GM21528 (cell line): Measurements from ENCODE around the gene TM2D1.
"Not testable (repeated sequence)": the region's sequence is repeated elsewhere in the genome, so short reads cannot be mapped to it uniquely, and the experiment has no call there.

Experiments
- ATAC-seq: cut with Tn5 transposase; IDR thresholded peaks from one replicate; pipeline ENCODE4 v1.9.1; 2021; ENCODE audit warnings: mild to moderate bottlenecking, moderate library complexity; ENCODE audit not compliant: unreplicated experiment, low FRiP score

TM2D1 gene

DNA sequence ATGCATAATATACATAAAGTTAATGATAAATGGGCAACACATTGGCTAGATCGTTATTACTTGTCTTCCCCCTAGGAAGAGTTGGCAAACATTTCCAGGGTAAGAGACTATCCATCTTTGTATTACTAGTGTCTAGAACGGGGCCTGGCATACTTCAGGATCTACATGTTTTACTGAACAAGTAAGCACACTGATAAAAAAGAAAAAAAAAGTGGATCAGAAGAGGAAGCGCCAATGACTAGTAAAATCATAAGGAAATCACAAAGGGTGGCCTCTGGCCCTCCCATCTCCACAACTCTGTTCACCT is 482 bp downstream of the TM2D1 start:
- ATAC-seq, result peak; percentile 7

DNA sequence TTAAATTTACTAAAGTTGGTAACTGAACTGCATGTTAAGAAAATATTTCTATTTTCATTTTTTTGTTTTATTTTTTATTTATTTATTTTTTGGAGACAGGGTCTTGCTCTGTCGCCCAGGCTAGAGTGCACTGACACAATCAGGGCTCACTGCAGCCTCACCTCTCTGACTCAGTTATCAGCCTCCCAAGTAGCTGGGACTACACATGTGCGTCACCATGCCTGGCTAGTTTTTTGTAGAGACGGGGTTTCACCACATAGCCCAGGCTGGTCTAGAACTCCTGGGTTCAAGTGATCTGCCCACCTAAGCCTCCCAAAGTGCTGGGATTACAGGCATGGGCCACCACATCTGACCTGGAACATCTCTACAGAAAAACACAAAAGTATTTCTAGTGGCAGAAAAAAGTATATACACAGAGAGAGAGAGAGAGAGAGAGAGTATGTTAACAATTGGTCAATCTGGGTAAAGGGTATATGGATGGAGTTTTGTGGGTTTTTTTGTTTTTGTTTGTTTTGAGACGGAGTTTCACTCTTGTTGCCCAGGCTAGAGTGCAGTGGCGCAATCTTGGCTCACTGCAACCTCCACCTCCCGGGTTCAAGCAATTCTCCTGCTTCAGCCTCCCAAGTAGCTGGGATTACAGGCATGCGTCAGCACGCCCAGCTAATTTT is 5.8 kb downstream of the TM2D1 start:
- ATAC-seq, result not testable (repeated sequence)

GRCh38 chr1:61711969-61712368 is 13.0 kb downstream of the TM2D1 start:
- ATAC-seq, result no peak

DNA sequence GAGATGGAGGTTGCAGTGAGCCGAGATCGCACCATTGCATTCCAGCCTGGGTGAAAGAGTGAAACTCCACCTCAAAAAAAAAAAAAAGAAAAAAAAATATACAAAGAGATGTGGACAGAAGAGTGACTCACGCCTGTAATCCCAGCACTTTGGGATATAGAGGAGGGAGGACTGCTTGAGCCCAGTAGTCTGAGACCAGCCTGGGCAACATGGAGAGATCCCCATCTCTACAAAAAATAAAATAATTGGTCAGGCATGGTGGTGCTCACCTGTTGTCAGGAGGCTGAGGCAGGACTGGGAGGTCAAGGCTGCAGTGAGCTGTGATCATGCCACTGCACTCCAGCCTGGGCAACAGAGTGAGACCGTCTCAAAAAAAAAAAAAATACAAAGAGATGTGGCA is 13.7 kb downstream of the TM2D1 start:
- not testable (repeated sequence) for ATAC-seq

DNA sequence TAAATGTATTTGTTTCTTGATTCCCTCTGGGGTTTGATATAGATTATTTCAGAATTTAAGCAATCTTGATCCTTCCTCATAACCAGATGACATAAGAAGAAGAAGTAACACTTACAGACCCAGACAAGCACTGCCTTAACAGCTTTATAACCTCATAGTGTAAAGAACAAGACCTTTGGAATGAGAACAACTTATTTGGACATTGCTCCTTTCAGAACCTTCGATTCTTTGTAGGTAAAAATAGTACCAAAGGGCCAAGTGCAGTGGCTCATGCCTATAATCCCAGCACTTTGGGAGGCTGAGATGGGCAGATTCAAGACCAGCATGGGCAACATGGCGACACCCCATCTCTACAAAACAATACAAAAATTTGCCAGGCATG is 15.0 kb downstream of the TM2D1 start:
- ATAC-seq, result no peak

- ATAC-seq, result no peak
These were observed 15.7 kb downstream of the TM2D1 start for GRCh38 chr1:61708953-61709907.

DNA sequence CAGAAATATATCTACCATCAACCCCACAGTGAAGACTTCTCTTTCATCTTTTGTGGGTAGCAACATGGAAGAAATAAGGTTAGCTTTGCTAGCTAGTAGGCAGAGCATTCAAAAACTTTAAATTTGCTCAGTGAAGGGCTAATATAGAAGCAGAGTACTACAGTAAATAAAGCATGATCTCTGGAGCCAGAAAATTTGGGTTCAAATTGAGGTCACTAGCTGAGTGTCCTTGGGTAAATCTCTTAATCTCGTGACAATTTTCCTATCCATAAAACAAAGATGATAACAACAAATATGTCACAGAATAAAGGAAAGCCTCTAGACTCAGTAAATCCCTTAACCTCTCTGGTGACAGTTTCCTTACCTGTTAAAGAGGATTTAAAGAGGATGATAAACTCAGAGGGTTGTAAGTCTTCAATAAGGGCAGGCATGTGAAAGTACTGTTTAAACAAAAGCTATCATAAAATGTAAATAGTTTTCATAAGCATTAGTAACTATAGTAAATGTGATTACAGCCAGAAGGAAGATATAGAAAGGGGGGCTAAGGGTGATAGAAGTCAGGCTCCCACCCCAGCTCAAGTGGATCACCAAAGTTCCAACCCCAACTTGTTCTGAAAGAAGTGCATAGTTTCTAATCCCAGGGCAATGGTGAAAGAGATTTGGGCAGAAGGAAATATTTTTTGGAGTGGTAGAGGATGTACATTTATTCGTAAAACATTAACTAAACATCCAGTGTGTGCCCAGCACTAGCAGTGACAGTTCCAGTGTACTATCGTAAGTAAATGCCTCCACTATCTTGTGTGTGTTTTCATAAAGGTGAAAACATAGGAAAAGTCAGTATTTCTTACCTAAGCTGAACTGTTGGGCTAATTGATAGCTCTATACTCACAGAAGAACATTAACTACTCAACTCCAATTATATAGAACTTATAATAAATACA is 24.8 kb downstream of the TM2D1 start:
- no peak for ATAC-seq

- ATAC-seq, result no peak
These were observed 32.7 kb downstream of the TM2D1 start for GRCh38 chr1:61692155-61692800.

DNA sequence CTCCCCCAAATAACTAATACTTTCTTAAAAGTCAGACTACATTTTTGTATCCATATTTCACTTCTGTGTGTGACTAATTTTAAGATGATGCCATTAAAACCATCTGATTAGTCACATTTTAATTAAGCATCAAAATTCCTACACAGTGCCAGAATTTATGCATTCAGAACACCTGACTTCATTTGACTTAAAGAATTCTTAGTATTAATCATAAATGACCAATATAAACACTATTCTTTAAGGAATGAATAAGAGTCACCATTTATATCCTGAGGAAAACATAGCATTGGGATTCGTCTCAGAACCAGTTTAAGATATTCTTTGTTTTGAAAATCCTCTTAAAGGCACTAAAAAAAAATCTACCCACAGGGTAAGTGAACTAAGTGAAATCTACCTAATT is 37.0 kb downstream of the TM2D1 start:
- no peak for ATAC-seq

GRCh38 chr1:61682891-61683290 is 42.0 kb downstream of the TM2D1 start:
- ATAC-seq, result no peak

- ATAC-seq, result no peak
These were observed 44.4 kb downstream of the TM2D1 start for GRCh38 chr1:61680500-61680899.

- ATAC-seq, result not testable (repeated sequence)
These were observed 48.1 kb downstream of the TM2D1 start for GRCh38 chr1:61676881-61677280.

DNA sequence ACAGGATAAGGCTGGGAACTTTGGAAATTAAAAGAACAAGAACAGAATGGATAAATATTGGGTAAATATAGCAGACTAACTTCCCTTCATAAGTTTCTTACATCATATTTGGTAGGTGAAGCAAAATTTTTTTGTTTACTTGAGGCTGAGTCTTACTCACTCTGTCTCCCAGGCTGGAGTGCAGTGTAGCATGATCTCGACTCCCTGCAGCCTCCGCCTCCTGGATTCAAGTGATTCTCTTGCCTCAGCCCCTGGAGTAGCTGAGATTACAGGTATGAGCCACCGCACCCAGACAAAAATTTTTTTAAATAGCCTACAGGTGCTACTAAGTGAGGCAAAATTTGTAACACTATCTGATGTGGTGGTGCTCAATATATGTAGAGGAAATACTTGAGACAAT is 50.7 kb downstream of the TM2D1 start:
- ATAC-seq, result no peak

DNA sequence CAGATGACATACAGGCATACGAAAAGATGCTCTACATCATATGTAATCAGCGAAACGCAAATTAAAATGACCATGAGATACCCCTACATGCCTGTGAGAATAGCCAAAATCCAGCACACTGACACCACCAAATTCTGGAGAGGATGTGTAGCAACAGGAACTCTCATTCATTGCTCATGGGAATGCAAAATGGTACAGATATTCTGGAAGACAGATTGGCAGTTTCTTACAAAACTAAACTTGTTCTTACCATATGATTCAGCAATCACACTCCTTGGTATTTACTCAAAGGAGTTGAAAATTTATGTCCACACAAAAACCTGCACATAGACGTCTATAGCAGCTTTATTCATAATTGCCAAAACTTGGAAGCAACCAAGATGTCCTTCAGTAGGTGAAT is 52.6 kb downstream of the TM2D1 start:
- ATAC-seq, result no peak

DNA sequence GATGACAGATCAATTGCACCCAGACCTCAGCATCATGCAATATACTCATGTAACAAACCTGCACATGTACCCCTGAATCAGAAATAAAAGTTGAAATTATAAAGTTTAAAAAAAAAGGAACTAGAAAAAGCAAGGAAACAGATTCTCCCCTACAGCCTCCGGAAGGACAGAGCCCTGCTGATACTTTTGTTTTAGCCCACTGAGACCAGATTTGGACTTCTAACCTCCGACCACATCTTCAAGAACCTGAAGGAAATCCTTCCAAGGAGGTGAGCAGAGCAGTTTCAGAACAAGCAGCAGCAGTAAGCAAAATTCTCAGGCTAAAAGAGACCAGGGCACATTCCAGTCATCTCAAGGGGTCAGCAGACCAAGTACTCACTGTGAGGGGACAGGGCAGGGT is 54.5 kb downstream of the TM2D1 start:
- no peak for ATAC-seq

DNA sequence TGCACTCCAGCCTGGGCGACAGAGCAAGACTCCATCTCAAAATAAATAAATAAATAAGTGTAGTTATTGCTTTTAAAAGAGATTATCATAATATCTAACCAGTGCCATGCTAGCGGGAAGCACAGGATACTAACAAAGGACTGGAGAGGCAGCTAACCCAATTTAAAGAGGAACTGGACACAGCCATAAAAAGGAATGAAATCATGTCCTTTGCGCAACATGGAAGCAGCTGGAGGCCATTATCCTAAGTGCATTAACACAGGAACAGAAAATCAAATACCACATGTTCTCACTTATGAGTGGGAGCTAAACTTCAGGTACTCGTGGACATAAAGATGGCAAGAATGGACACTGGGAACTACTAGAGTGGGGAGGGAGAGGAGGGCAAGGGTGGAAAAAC is 54.9 kb downstream of the TM2D1 start:
- no peak for ATAC-seq

GRCh38 chr1:61659061-61659460 is 65.9 kb downstream of the TM2D1 start:
- no peak for ATAC-seq

GRCh38 chr1:61655453-61655852 is 69.5 kb downstream of the TM2D1 start:
- no peak for ATAC-seq

- ATAC-seq, result no peak
These were observed 70.9 kb downstream of the TM2D1 start for GRCh38 chr1:61654067-61654466.

DNA sequence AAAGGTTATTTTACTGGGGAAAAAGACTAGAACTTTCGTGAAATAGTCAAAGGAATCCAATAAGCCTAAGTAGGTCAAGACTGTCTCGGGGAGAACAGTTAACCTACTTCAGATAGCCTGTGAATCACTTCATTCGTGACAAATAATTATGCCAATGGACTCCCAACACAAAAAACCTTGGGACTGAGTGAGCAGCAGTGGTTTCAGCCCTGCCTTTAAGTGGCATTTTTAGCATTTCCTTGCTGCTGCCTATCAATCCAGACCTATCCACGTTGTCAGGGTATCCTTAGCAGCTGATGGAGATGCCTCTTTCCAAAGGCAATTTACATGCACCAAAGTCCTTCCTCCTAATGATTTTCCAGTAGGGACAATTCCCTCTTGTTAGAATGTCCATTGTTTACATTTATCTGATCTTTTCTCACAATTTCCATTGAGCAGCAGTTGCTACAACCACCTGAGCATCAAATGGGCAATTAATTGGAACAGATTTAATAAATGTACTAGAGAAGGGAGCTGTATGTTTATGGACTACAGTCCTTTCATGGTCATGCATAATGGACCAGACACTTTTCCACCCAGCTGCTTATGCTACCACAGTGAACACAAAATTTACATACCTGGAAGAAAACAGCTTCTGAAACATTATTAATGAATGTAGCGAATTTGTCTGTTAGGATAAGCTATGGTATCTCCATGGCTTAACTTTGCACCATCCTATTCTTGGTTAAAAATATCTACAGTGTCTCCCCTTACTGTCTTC is 75.8 kb downstream of the TM2D1 start:
- ATAC-seq, result no peak
